ENCODE data around the gene DCBLD1.

DCBLD1 gene

GRCh38 chr6:117555262-117555849 is 72.9 kb downstream of the DCBLD1 start:
- Histone ChIP-seq H3K9ac (ENCODE audit: low read depth, low read length, poor library complexity) (no peak overlapping the region), H2AFZ (ENCODE audit: low read length) (no peak overlapping the region), H3K9me3 (replicated peaks in 1 of 2; ENCODE audit: control insufficient read depth in 2 of 2, insufficient read depth in 1 of 2, low read depth in 1 of 2, low read length in 2 of 2) (no peaks in the 10 kb centered on the region), H3K4me3 (ENCODE audit: low read length in 2 of 2) (no peak overlapping the region), H3K4ac (ENCODE audit: low read length) (no peak overlapping the region), H3K4me1 (ENCODE audit: control insufficient read depth in 2 of 2, insufficient read depth in 1 of 2, low read depth in 1 of 2, low read length in 2 of 2) (peaks cover 0 to 2% of the 10 kb centered on the region in 2 donors), H3K4me2 (ENCODE audit: insufficient read depth, low read length, poor library complexity, severe bottlenecking) (no peak overlapping the region), H2BK12ac (ENCODE audit: low read length) (no peak overlapping the region), H4K91ac (ENCODE audit: low read depth, low read length, poor library complexity) (no peak overlapping the region), H2AK5ac (ENCODE audit: low read depth, low read length) (no peak overlapping the region), H2BK120ac (ENCODE audit: low read depth, low read length) (no peak overlapping the region), H3K79me1 (ENCODE audit: low read depth, low read length) (no peaks in the 10 kb centered on the region), H3K36me3 (replicated peaks in 1 of 2; ENCODE audit: control insufficient read depth in 2 of 2, insufficient read depth in 2 of 2, low read length in 2 of 2) (peaks cover 0 to 5% of the 10 kb centered on the region in 2 donors), H3K27ac (replicated peaks; ENCODE audit: low read length) (no peak overlapping the region), H2BK15ac (ENCODE audit: low read length) (no peak overlapping the region), H3K18ac (ENCODE audit: low read length) (no peak overlapping the region), H3K27me3 (ENCODE audit: control insufficient read depth in 3 of 3, insufficient read depth in 3 of 3, low read depth in 1 of 3, low read length in 3 of 3) (no peaks in the 10 kb centered on the region), H3K23ac (ENCODE audit: low read depth, low read length, poor library complexity) (no peak overlapping the region), H4K8ac (ENCODE audit: low read depth, low read length) (no peak overlapping the region), H3K14ac (ENCODE audit: low read length) (no peak overlapping the region), H2BK5ac (ENCODE audit: low read length) (no peak overlapping the region)
- WGBS, 2 donors (ENCODE audit: extremely low coverage in 2 of 2, insufficient read length in 2 of 2, insufficient replicate concordance in 1 of 2) = no CpG with 5 or more reads among the region's 3 CpGs
- DNase-seq (ENCODE audit: low spot score) = no peak

- Histone ChIP-seq H3K4ac (ENCODE audit: low read length) (no peak overlapping the region), H2BK12ac (ENCODE audit: low read length) (no peak overlapping the region), H3K18ac (ENCODE audit: low read length) (no peak overlapping the region), H2AK5ac (ENCODE audit: low read depth, low read length) (no peak overlapping the region), H3K9ac (ENCODE audit: low read depth, low read length, poor library complexity) (no peak overlapping the region), H3K4me2 (ENCODE audit: insufficient read depth, low read length, poor library complexity, severe bottlenecking) (no peak overlapping the region), H4K91ac (ENCODE audit: low read depth, low read length, poor library complexity) (no peak overlapping the region), H2BK120ac (ENCODE audit: low read depth, low read length) (no peak overlapping the region), H3K9me3 (replicated peaks in 1 of 2; ENCODE audit: control insufficient read depth in 2 of 2, insufficient read depth in 1 of 2, low read depth in 1 of 2, low read length in 2 of 2) (no peaks in the 10 kb centered on the region), H3K14ac (ENCODE audit: low read length) (no peak overlapping the region), H3K79me1 (ENCODE audit: low read depth, low read length) (no peaks in the 10 kb centered on the region), H3K4me1 (ENCODE audit: control insufficient read depth in 2 of 2, insufficient read depth in 1 of 2, low read depth in 1 of 2, low read length in 2 of 2) (peaks cover 0 to 2% of the 10 kb centered on the region in 2 donors), H3K4me3 (ENCODE audit: low read length in 2 of 2) (no peak overlapping the region), H3K27ac (replicated peaks; ENCODE audit: low read length) (no peak overlapping the region), H3K23ac (ENCODE audit: low read depth, low read length, poor library complexity) (no peak overlapping the region), H2AFZ (ENCODE audit: low read length) (no peak overlapping the region), H4K8ac (ENCODE audit: low read depth, low read length) (no peak overlapping the region), H2BK15ac (ENCODE audit: low read length) (no peak overlapping the region), H3K27me3 (ENCODE audit: control insufficient read depth in 3 of 3, insufficient read depth in 3 of 3, low read depth in 1 of 3, low read length in 3 of 3) (no peaks in the 10 kb centered on the region), H2BK5ac (ENCODE audit: low read length) (no peak overlapping the region), H3K36me3 (replicated peaks in 1 of 2; ENCODE audit: control insufficient read depth in 2 of 2, insufficient read depth in 2 of 2, low read length in 2 of 2) (peaks cover 0 to 5% of the 10 kb centered on the region in 2 donors)
- WGBS, 2 donors (ENCODE audit: extremely low coverage in 2 of 2, insufficient read length in 2 of 2, insufficient replicate concordance in 1 of 2) = no CpG with 5 or more reads among the region's 5 CpGs
- DNase-seq (ENCODE audit: low spot score) = no peak
These were observed 73.5 kb downstream of the DCBLD1 start for GRCh38 chr6:117555882-117556498.

- H3K18ac ChIP-seq (ENCODE audit: low read length) = no peak overlapping the region
- no peaks in the 10 kb centered on the region for H3K27me3 ChIP-seq (ENCODE audit: control insufficient read depth in 3 of 3, insufficient read depth in 3 of 3, low read depth in 1 of 3, low read length in 3 of 3)
- H2AK5ac ChIP-seq (ENCODE audit: low read depth, low read length) = no peak overlapping the region
- no peak overlapping the region for H4K8ac ChIP-seq (ENCODE audit: low read depth, low read length)
- H3K4me2 ChIP-seq (ENCODE audit: insufficient read depth, low read length, poor library complexity, severe bottlenecking) = no peak overlapping the region
- no peak overlapping the region for H3K14ac ChIP-seq (ENCODE audit: low read length)
- DNase-seq (ENCODE audit: low spot score) = no peak
- no peak overlapping the region for H3K23ac ChIP-seq (ENCODE audit: low read depth, low read length, poor library complexity)
- no peak overlapping the region for H4K91ac ChIP-seq (ENCODE audit: low read depth, low read length, poor library complexity)
- H2BK120ac ChIP-seq (ENCODE audit: low read depth, low read length) = no peak overlapping the region
- no peak overlapping the region for H2BK12ac ChIP-seq (ENCODE audit: low read length)
- H2AFZ ChIP-seq (ENCODE audit: low read length) = no peak overlapping the region
- no peak overlapping the region for H2BK15ac ChIP-seq (ENCODE audit: low read length)
- H3K79me1 ChIP-seq (ENCODE audit: low read depth, low read length) = no peaks in the 10 kb centered on the region
- no peaks in the 10 kb centered on the region for H3K9me3 ChIP-seq (replicated peaks in 1 of 2; ENCODE audit: control insufficient read depth in 2 of 2, insufficient read depth in 1 of 2, low read depth in 1 of 2, low read length in 2 of 2)
- no peak overlapping the region for H3K27ac ChIP-seq (replicated peaks; ENCODE audit: low read length)
- H2BK5ac ChIP-seq (ENCODE audit: low read length) = no peak overlapping the region
- H3K36me3 ChIP-seq (replicated peaks in 1 of 2; ENCODE audit: control insufficient read depth in 2 of 2, insufficient read depth in 2 of 2, low read length in 2 of 2) = peaks cover 0 to 15% of the 10 kb centered on the region in 2 donors
- no CpG with 5 or more reads among the region's 3 CpGs for WGBS, 2 donors (ENCODE audit: extremely low coverage in 2 of 2, insufficient read length in 2 of 2, insufficient replicate concordance in 1 of 2)
- no peak overlapping the region for H3K9ac ChIP-seq (ENCODE audit: low read depth, low read length, poor library complexity)
- peaks cover 0 to under 1% of the 10 kb centered on the region in 2 donors for H3K4me1 ChIP-seq (ENCODE audit: control insufficient read depth in 2 of 2, insufficient read depth in 1 of 2, low read depth in 1 of 2, low read length in 2 of 2)
- no peak overlapping the region for H3K4ac ChIP-seq (ENCODE audit: low read length)
- no peak overlapping the region for H3K4me3 ChIP-seq (ENCODE audit: low read length in 2 of 2)
These were observed 75.5 kb downstream of the DCBLD1 start for GRCh38 chr6:117557951-117558350.

GRCh38 chr6:117558818-117559217 is 76.3 kb downstream of the DCBLD1 start:
- Histone ChIP-seq H2AK5ac (ENCODE audit: low read depth, low read length) (no peak overlapping the region), H3K36me3 (replicated peaks in 1 of 2; ENCODE audit: control insufficient read depth in 2 of 2, insufficient read depth in 2 of 2, low read length in 2 of 2) (peaks cover 0 to 20% of the 10 kb centered on the region in 2 donors), H3K4me3 (ENCODE audit: low read length in 2 of 2) (no peak overlapping the region), H3K27ac (replicated peaks; ENCODE audit: low read length) (no peak overlapping the region), H3K27me3 (ENCODE audit: control insufficient read depth in 3 of 3, insufficient read depth in 3 of 3, low read depth in 1 of 3, low read length in 3 of 3) (no peaks in the 10 kb centered on the region), H3K79me1 (ENCODE audit: low read depth, low read length) (no peaks in the 10 kb centered on the region), H3K9me3 (replicated peaks in 1 of 2; ENCODE audit: control insufficient read depth in 2 of 2, insufficient read depth in 1 of 2, low read depth in 1 of 2, low read length in 2 of 2) (no peaks in the 10 kb centered on the region), H3K14ac (ENCODE audit: low read length) (no peak overlapping the region), H3K4me1 (ENCODE audit: control insufficient read depth in 2 of 2, insufficient read depth in 1 of 2, low read depth in 1 of 2, low read length in 2 of 2) (no peaks in the 10 kb centered on the region), H3K4me2 (ENCODE audit: insufficient read depth, low read length, poor library complexity, severe bottlenecking) (no peak overlapping the region), H4K91ac (ENCODE audit: low read depth, low read length, poor library complexity) (no peak overlapping the region), H4K8ac (ENCODE audit: low read depth, low read length) (no peak overlapping the region), H3K4ac (ENCODE audit: low read length) (no peak overlapping the region), H2BK15ac (ENCODE audit: low read length) (no peak overlapping the region), H2BK12ac (ENCODE audit: low read length) (no peak overlapping the region), H3K23ac (ENCODE audit: low read depth, low read length, poor library complexity) (no peak overlapping the region), H3K9ac (ENCODE audit: low read depth, low read length, poor library complexity) (no peak overlapping the region), H2BK120ac (ENCODE audit: low read depth, low read length) (no peak overlapping the region), H3K18ac (ENCODE audit: low read length) (no peak overlapping the region), H2BK5ac (ENCODE audit: low read length) (no peak overlapping the region), H2AFZ (ENCODE audit: low read length) (no peak overlapping the region)
- no CpG with 5 or more reads among the region's 4 CpGs for WGBS, 2 donors (ENCODE audit: extremely low coverage in 2 of 2, insufficient read length in 2 of 2, insufficient replicate concordance in 1 of 2)
- no peak for DNase-seq (ENCODE audit: low spot score)
